Skeletal muscle cell (primary cell): ENCODE data around the gene MAPK1IP1L.

Source experiments
- DNase-seq: peaks from one replicate; pipeline ENCODE4 v3.0.0-alpha.2; 2010; ENCODE audit warnings: low read depth
- H3K4me3 ChIP-seq: 2 replicates; pipeline ENCODE4 v1.5.1; 2011; ENCODE audit warnings: low read depth, mild to moderate bottlenecking, control low read depth, low read length, moderate library complexity

Gene MAPK1IP1L

GRCh38 chr14:55116246-55117030 is 65.0 kb downstream of the MAPK1IP1L start:
- no peak for DNase-seq
- no peak overlapping the region for H3K4me3 ChIP-seq

- no peak for DNase-seq
- no peak overlapping the region for H3K4me3 ChIP-seq
Observed at GRCh38 chr14:55117803-55118441, 66.5 kb downstream of the MAPK1IP1L start.

- DNase-seq, result no peak
- H3K4me3 ChIP-seq, result no peak overlapping the region
Observed at GRCh38 chr14:55118761-55119160, 67.3 kb downstream of the MAPK1IP1L start.
